ENCODE results near the gene NPDC1.
"Not testable (repeated sequence)": the region's sequence is repeated elsewhere in the genome, so short reads cannot be mapped to it uniquely, and the experiment has no call there.

Gene NPDC1

GRCh38 chr9:137075275-137075775 lies 29.3 kb upstream of the NPDC1 start:
- DNase-seq (ENCODE audit: low spot score) (no peak), FAIRE-seq (no peak)

- FAIRE-seq (no peak), DNase-seq (ENCODE audit: low spot score) (no peak)
These were observed 28.8 kb upstream of the NPDC1 start for GRCh38 chr9:137074657-137075274.

GRCh38 chr9:137073992-137074399 lies 28.0 kb upstream of the NPDC1 start:
- no peak for DNase-seq (ENCODE audit: low spot score)
- no peak for FAIRE-seq

GRCh38 chr9:137071282-137071681 lies 25.3 kb upstream of the NPDC1 start:
- FAIRE-seq (no peak), DNase-seq (ENCODE audit: low spot score) (no peak)

- no peak for DNase-seq (ENCODE audit: low spot score)
- no peak for FAIRE-seq
These were observed 24.9 kb upstream of the NPDC1 start for GRCh38 chr9:137070906-137071275.

GRCh38 chr9:137070201-137070905 lies 24.4 kb upstream of the NPDC1 start, which contains the start of gene SAPCD2:
TSS of gene SAPCD2 (minus strand) at chr9:137070557. CDS start at chr9:137070460, 97 bp downstream.
- DNase-seq (ENCODE audit: low spot score) (peak; percentile 93), FAIRE-seq (peak; percentile 46)

- DNase-seq (ENCODE audit: low spot score) (no peak), FAIRE-seq (no peak)
These were observed 23.6 kb upstream of the NPDC1 start for GRCh38 chr9:137069508-137070091.

- FAIRE-seq = no peak
- DNase-seq (ENCODE audit: low spot score) = no peak
These were observed 22.8 kb upstream of the NPDC1 start for GRCh38 chr9:137068539-137069507.

- peak; percentile 79 for DNase-seq (ENCODE audit: low spot score)
- no peak for FAIRE-seq
These were observed 22.0 kb upstream of the NPDC1 start for GRCh38 chr9:137067860-137068538.

- no peak for DNase-seq (ENCODE audit: low spot score)
- FAIRE-seq = no peak
These were observed 20.3 kb upstream of the NPDC1 start for GRCh38 chr9:137066096-137066861.

- DNase-seq (ENCODE audit: low spot score) = no peak
- no peak for FAIRE-seq
These were observed 19.5 kb upstream of the NPDC1 start for GRCh38 chr9:137065336-137065967.

- no peak for FAIRE-seq
- DNase-seq (ENCODE audit: low spot score) = no peak
These were observed 18.8 kb upstream of the NPDC1 start for GRCh38 chr9:137064880-137065164.

- DNase-seq (ENCODE audit: low spot score) = peak; percentile 63
- peak; percentile 59 for FAIRE-seq
These were observed 18.3 kb upstream of the NPDC1 start for GRCh38 chr9:137064027-137064879.

GRCh38 chr9:137063311-137064026 lies 17.5 kb upstream of the NPDC1 start:
- FAIRE-seq = no peak

GRCh38 chr9:137062798-137063197 lies 16.8 kb upstream of the NPDC1 start:
- not testable (repeated sequence) for DNase-seq (ENCODE audit: low spot score); FAIRE-seq

More at GRCh38 chr9:137063311-137064026, 17.5 kb upstream of the NPDC1 start:
- no peak for DNase-seq (ENCODE audit: low spot score)

GRCh38 chr9:137062384-137062783 lies 16.4 kb upstream of the NPDC1 start:
- FAIRE-seq (no peak), DNase-seq (ENCODE audit: low spot score) (no peak)

GRCh38 chr9:137058521-137059234 lies 12.7 kb upstream of the NPDC1 start:
- DNase-seq (ENCODE audit: low spot score) = no peak
- no peak for FAIRE-seq
